HG03520 (cell line): ENCODE data around the gene RNF113B.

ENCODE experiments used
- ATAC-seq: cut with Tn5 transposase; IDR thresholded peaks from one replicate; pipeline ENCODE4 v1.9.1; 2021; ENCODE audit warnings: mild to moderate bottlenecking, moderate library complexity; ENCODE audit not compliant: unreplicated experiment

The RNF113B gene

GRCh38 chr13:98204546-98204945, 27.5 kb upstream of the RNF113B start:
- no peak for ATAC-seq

GRCh38 chr13:98203646-98204326, 26.7 kb upstream of the RNF113B start:
- no peak for ATAC-seq

- ATAC-seq, result no peak
These were observed 24.9 kb upstream of the RNF113B start for GRCh38 chr13:98201984-98202383.

GRCh38 chr13:98201189-98201588, 24.1 kb upstream of the RNF113B start:
- no peak for ATAC-seq

GRCh38 chr13:98200211-98200878, 23.3 kb upstream of the RNF113B start:
- no peak for ATAC-seq

GRCh38 chr13:98199480-98199879, 22.4 kb upstream of the RNF113B start:
- ATAC-seq, result no peak

GRCh38 chr13:98198683-98199082, 21.6 kb upstream of the RNF113B start:
- no peak for ATAC-seq

GRCh38 chr13:98195054-98195791, 18.2 kb upstream of the RNF113B start:
- ATAC-seq, result no peak

- ATAC-seq, result no peak
These were observed 14.9 kb upstream of the RNF113B start for GRCh38 chr13:98192008-98192407.

GRCh38 chr13:98190889-98191444, 13.9 kb upstream of the RNF113B start:
- ATAC-seq, result no peak

- ATAC-seq, result no peak
These were observed 12.9 kb upstream of the RNF113B start for GRCh38 chr13:98189841-98190505.

- ATAC-seq, result no peak
These were observed 11.6 kb upstream of the RNF113B start for GRCh38 chr13:98188544-98189166.

GRCh38 chr13:98187965-98188261, 10.8 kb upstream of the RNF113B start:
- ATAC-seq, result no peak

- ATAC-seq, result no peak
These were observed 10.3 kb upstream of the RNF113B start for GRCh38 chr13:98187155-98187964.

GRCh38 chr13:98184792-98185191, 7.7 kb upstream of the RNF113B start:
- ATAC-seq, result no peak

GRCh38 chr13:98182589-98182988, 5.5 kb upstream of the RNF113B start:
- ATAC-seq, result no peak

GRCh38 chr13:98182153-98182552, 5.1 kb upstream of the RNF113B start:
- ATAC-seq, result no peak

GRCh38 chr13:98181111-98181815, 4.2 kb upstream of the RNF113B start:
- ATAC-seq, result no peak

- no peak for ATAC-seq
These were observed 3.0 kb upstream of the RNF113B start for GRCh38 chr13:98180092-98180491.
